B cell (primary cell): Measurements from ENCODE around the gene ETFA. TPM values are rescaled to one million over a fixed set of nuclear protein-coding genes. Genes with fewer than 3 reads are reported as not detected.

Source experiments
- ATAC-seq: fragments of 200-7000 bp; cut with Tn5 transposase; one replicate; pipeline ENCODE4 v1.10.0; 2021; ENCODE audit warnings: low read depth, mild to moderate bottlenecking, moderate number of reproducible peaks, moderate library complexity
- CTCF ChIA-PET: fragments of 350-600 bp; sonication (Branson Sonifier 250); formaldehyde crosslinking; loops from one replicate; lab custom pipeline; 2021; ENCODE audit warnings: antibody characterized with exemption, inconsistent platforms; lab: Charles Lee
- POLR2A ChIA-PET: fragments of 350-600 bp; sonication (Branson Sonifier 250); formaldehyde crosslinking; loops from one replicate; lab custom pipeline; 2021; ENCODE audit warnings: antibody characterized with exemption; lab: Charles Lee
- DNase-seq: peaks from one replicate; pipeline ENCODE4 v3.0.0; 2013
- H2AFZ ChIP-seq: 2 replicates; pipeline ENCODE4 v1.6.1; 2012; ENCODE audit warnings: mild to moderate bottlenecking, low read depth, low read length; ENCODE audit not compliant: insufficient read depth, poor library complexity, severe bottlenecking
- H3K27ac ChIP-seq, 2 donors: 1 replicate in 1 of 2; 2 replicates in 1 of 2; pipeline ENCODE4 v1.5.1; 2012 to 2013; ENCODE audit warnings: low read length in 2 of 2, mild to moderate bottlenecking in 2 of 2, moderate library complexity in 1 of 2
- H3K27me3 ChIP-seq, 4 experiments: fragments of 200-600 bp in 1 of 4; sonication (generic) in 1 of 4; replicated peaks in 1 of 4; 1 replicate in 2 of 4; 2 replicates in 2 of 4; pipeline versions ENCODE4 v1.6.1 to v1.7.0; 2013 to 2016; ENCODE audit warnings: low read length in 3 of 4, mild to moderate bottlenecking in 2 of 4, mixed read lengths in 1 of 4, moderate library complexity in 1 of 4; ENCODE audit not compliant: insufficient read depth in 4 of 4, control insufficient read depth in 3 of 4; ENCODE audit errors: control extremely low read depth in 1 of 4
- H3K36me3 ChIP-seq, 2 experiments: replicated peaks in 1 of 2; 1 replicate in 1 of 2; 2 replicates in 1 of 2; pipeline versions ENCODE4 v1.6.1 to v1.7.1; 2013; ENCODE audit warnings: low read length in 1 of 2; ENCODE audit not compliant: insufficient read depth in 2 of 2, control insufficient read depth in 1 of 2; ENCODE audit errors: control extremely low read depth in 1 of 2, extremely low read depth in 1 of 2
- H3K4me1 ChIP-seq, 2 donors: fragments of 200-600 bp in 1 of 2; sonication (generic) in 1 of 2; 1 replicate in 1 of 2; 2 replicates in 1 of 2; pipeline versions ENCODE4 v1.5.1 to v1.6.1; 2013 to 2017; ENCODE audit warnings: low read length in 2 of 2; ENCODE audit not compliant: control insufficient read depth in 2 of 2, insufficient read depth in 2 of 2
- H3K4me2 ChIP-seq: replicated peaks from 2 replicates; pipeline ENCODE3; 2012; ENCODE audit warnings: mild to moderate bottlenecking, low read depth, low read length; ENCODE audit not compliant: poor library complexity, severe bottlenecking
- H3K4me3 ChIP-seq, 5 experiments: fragments of 200-600 bp in 1 of 5; sonication (generic) in 1 of 5; 1 replicate in 3 of 5; 2 replicates in 2 of 5; pipeline versions ENCODE4 v1.5.1 to v1.7.0; 2011 to 2016; ENCODE audit warnings: low read length in 4 of 5, mild to moderate bottlenecking in 4 of 5, low read depth in 2 of 5, control low read depth in 1 of 5, moderate library complexity in 1 of 5; ENCODE audit not compliant: insufficient read depth in 1 of 5; ENCODE audit errors: control extremely low read depth in 1 of 5, extremely low read depth in 1 of 5
- H3K79me2 ChIP-seq: fragments of 200-600 bp; sonication (generic); one replicate; pipeline ENCODE4 v1.6.0; 2016; ENCODE audit warnings: low read length; ENCODE audit not compliant: control insufficient read depth, insufficient read depth
- H3K9ac ChIP-seq: fragments of 200-600 bp; sonication (generic); 2 replicates; pipeline ENCODE4 v1.6.1; 2017; ENCODE audit warnings: mild to moderate bottlenecking, low read length, moderate library complexity
- H3K9me3 ChIP-seq, 3 donors: one replicate each; pipeline versions ENCODE4 v1.6.1 to v1.7.1; 2013; ENCODE audit warnings: low read length in 2 of 3; ENCODE audit not compliant: control insufficient read depth in 2 of 3, insufficient read depth in 1 of 3; ENCODE audit errors: control extremely low read depth in 1 of 3
- H4K20me1 ChIP-seq: 2 replicates; pipeline ENCODE4 v1.6.0; 2012; ENCODE audit warnings: mild to moderate bottlenecking, low read length; ENCODE audit not compliant: insufficient read depth, control insufficient read depth, poor library complexity, severe bottlenecking
- H3K27ac Mint-ChIP-seq: one replicate; pipeline ENCODE4 v1.8.0; 2021; ENCODE audit warnings: mixed read lengths
- H3K27me3 Mint-ChIP-seq: one replicate; pipeline ENCODE4 v1.8.0; 2021; ENCODE audit warnings: mixed read lengths
- H3K4me1 Mint-ChIP-seq: one replicate; pipeline ENCODE4 v1.8.0; 2021; ENCODE audit warnings: mixed read lengths
- H3K4me3 Mint-ChIP-seq: one replicate; pipeline ENCODE4 v1.8.0; 2021; ENCODE audit warnings: mixed read lengths
- H3K9me3 Mint-ChIP-seq: one replicate; pipeline ENCODE4 v1.8.0; 2022; ENCODE audit warnings: mixed read lengths; ENCODE audit not compliant: insufficient read depth
- CTCF ChIP-seq: fragments of 200-600 bp; IDR thresholded peaks from one replicate; pipeline ENCODE4 v1.8.0; 2022; ENCODE audit warnings: antibody characterized with exemption, mild to moderate bottlenecking
- EZH2 ChIP-seq: IDR thresholded peaks from 2 replicates; pipeline ENCODE4 v1.6.1; 2012; ENCODE audit warnings: borderline replicate concordance, low read depth, mild to moderate bottlenecking, moderate library complexity, low read length; ENCODE audit not compliant: insufficient read depth, poor library complexity, severe bottlenecking
- WGBS: methylation state at CpG from one replicate; pipeline ENCODE4 v1.1.5; 2013; ENCODE audit warnings: missing lambda C conversion rate; ENCODE audit not compliant: insufficient coverage; 5-methylcytosine and 5-hydroxymethylcytosine counted together
- intact Hi-C: fragments of 100-400 bp; cut with micrococcal nuclease; formaldehyde crosslinking; loops from one replicate; pipeline ENCODE4 v1.10.0; 2022
- polyA plus RNA-seq: library from polyadenylated mRNA; depleted of rRNA; stranded (reverse); fragments of >200 nt; gene quantifications from 2 replicates; pipeline ENCODE4 v1.2.3, GENCODE V29; 2012
- total RNA-seq, 2 donors: library from RNA; stranded (reverse); fragments of 120-200 nt in 1 of 2; gene quantifications; 1 replicate in 1 of 2; 2 replicates in 1 of 2; pipeline versions ENCODE4 v1.2.3 to v1.2.4, GENCODE V29; 2013 to 2022

ETFA gene
- total and polyA plus RNA-seq, 2 donors (not counting 1 experiment from before 2014, with no cell fraction given): 34.9 to 68.8 TPM

GRCh38 chr15:76353903-76354302 lies 42.6 kb upstream of the ETFA start:
- ChIA-PET CTCF (no interaction called here), POLR2A (no interaction called here)
- H3K27ac Mint-ChIP-seq: no peak overlapping the region
- H3K36me3 ChIP-seq: no peaks in the 10 kb centered on the region
- H3K9me3 Mint-ChIP-seq: no peaks in the 10 kb centered on the region
- H3K4me2 ChIP-seq: no peak overlapping the region
- H3K9ac ChIP-seq: no peak overlapping the region
- H3K4me1 Mint-ChIP-seq: no peaks in the 10 kb centered on the region
- no peaks in the 10 kb centered on the region for H3K4me1 ChIP-seq
- 87% methylated on average over 3 of the region's 10 CpGs for WGBS
- intact Hi-C loops: no loop called here
- no peak overlapping the region for H3K4me3 ChIP-seq
- H2AFZ ChIP-seq: no peak overlapping the region
- H3K27me3 Mint-ChIP-seq: peaks cover 4% of the 10 kb centered on the region
- ATAC-seq (no peak), DNase-seq (no peak)
- H3K4me3 Mint-ChIP-seq: no peak overlapping the region
- TF ChIP-seq EZH2 (no peak), CTCF (no peak)
- H3K27me3 ChIP-seq: peaks cover 0 to 1% (median under 1%) of the 10 kb centered on the region in 4 experiments
- H3K79me2 ChIP-seq: no peaks in the 10 kb centered on the region
- no peaks in the 10 kb centered on the region for H4K20me1 ChIP-seq
- H3K27ac ChIP-seq: no peak overlapping the region
- no peaks in the 10 kb centered on the region for H3K9me3 ChIP-seq

GRCh38 chr15:76353023-76353577 lies 41.8 kb upstream of the ETFA start:
- Mint-ChIP-seq H3K9me3 (no peaks in the 10 kb centered on the region), H3K4me1 (no peaks in the 10 kb centered on the region), H3K27me3 (peaks cover 7% of the 10 kb centered on the region), H3K4me3 (no peak overlapping the region), H3K27ac (no peak overlapping the region)
- intact Hi-C loops: no loop called here
- TF ChIP-seq EZH2 (no peak), CTCF (no peak)
- ATAC-seq: no peak
- no peak overlapping the region for H3K27ac ChIP-seq
- WGBS: no CpG with 5 or more reads among the region's 1 CpG
- no peaks in the 10 kb centered on the region for H3K79me2 ChIP-seq
- no peak overlapping the region for H3K9ac ChIP-seq
- no peaks in the 10 kb centered on the region for H3K4me1 ChIP-seq
- no peaks in the 10 kb centered on the region for H3K9me3 ChIP-seq
- H3K27me3 ChIP-seq: peaks cover 0 to 9% (median 4%) of the 10 kb centered on the region in 4 experiments
- POLR2A ChIA-PET: no interaction called here
- H3K4me3 ChIP-seq: no peak overlapping the region
- H2AFZ ChIP-seq: no peak overlapping the region
- H3K36me3 ChIP-seq: no peaks in the 10 kb centered on the region
- no peak for DNase-seq
- no peaks in the 10 kb centered on the region for H4K20me1 ChIP-seq
- CTCF ChIA-PET: no interaction called here
- H3K4me2 ChIP-seq: no peak overlapping the region
